Measurements from ENCODE around the gene LMX1A.

DNA sequence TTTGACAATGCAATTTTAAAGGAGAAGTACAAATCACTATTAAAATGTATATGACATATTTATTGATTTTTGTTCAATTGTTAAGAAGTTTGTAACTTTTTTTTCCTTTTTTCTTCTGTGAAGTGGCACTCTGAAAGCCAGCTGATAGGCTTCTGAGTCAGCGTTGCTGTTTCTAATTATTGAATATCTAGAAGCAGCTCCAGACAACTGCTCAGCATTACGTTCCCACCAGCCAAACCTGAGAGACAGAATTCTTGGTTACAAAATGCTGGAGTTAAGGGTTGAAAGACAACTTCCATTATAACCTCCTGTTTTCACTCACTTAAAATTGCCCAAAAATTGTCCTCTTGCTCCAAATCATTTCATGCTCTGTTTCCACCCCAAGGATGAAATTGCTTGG is 31.4 kb upstream of the LMX1A start:
- no peak for TF ChIP-seq CTCF (IDR thresholded peaks at IDR 0.05)
- no peak for TF ChIP-seq ZBTB21 (CRISPR knock-in tag; IDR thresholded peaks at IDR 0.05; ENCODE audit: borderline replicate concordance)
- no peak for TF ChIP-seq USF1 (CRISPR knock-in tag; IDR thresholded peaks at IDR 0.05)

Measured in WTC11 (cell line).